Neuronal stem cell (in vitro differentiated cells): ENCODE results near the gene CCNG2.

ENCODE experiments used
- DNase-seq: peaks from one replicate; pipeline ENCODE4 v3.0.0-alpha.2; 2013; ENCODE audit warnings: low spot score
- H2AFZ ChIP-seq: one replicate; pipeline ENCODE4 v1.6.1; 2013; ENCODE audit warnings: mild to moderate bottlenecking, low read length, inconsistent platforms
- H2AK5ac ChIP-seq: 2 replicates; pipeline ENCODE4 v1.6.1; 2013; ENCODE audit warnings: low read depth, mild to moderate bottlenecking, inconsistent platforms, low read length, moderate library complexity, mixed read lengths
- H2BK120ac ChIP-seq: 2 replicates; pipeline ENCODE4 v1.6.1; 2013; ENCODE audit warnings: low read depth, mild to moderate bottlenecking, inconsistent platforms, low read length, moderate library complexity, mixed read lengths
- H2BK12ac ChIP-seq: one replicate; pipeline ENCODE4 v1.6.1; 2013; ENCODE audit warnings: low read length, inconsistent platforms
- H2BK15ac ChIP-seq: 2 replicates; pipeline ENCODE4 v1.6.1; 2013; ENCODE audit warnings: mild to moderate bottlenecking, low read length, inconsistent platforms, mixed read lengths
- H2BK5ac ChIP-seq: one replicate; pipeline ENCODE4 v1.6.1; 2013; ENCODE audit warnings: inconsistent platforms, mild to moderate bottlenecking, low read length, moderate library complexity
- H3K14ac ChIP-seq: one replicate; pipeline ENCODE4 v1.6.1; 2013; ENCODE audit warnings: low read length, inconsistent platforms
- H3K18ac ChIP-seq: 2 replicates; pipeline ENCODE4 v1.6.1; 2013; ENCODE audit warnings: low read length, inconsistent platforms
- H3K23ac ChIP-seq: 2 replicates; pipeline ENCODE4 v1.6.1; 2013; ENCODE audit warnings: low read depth, mild to moderate bottlenecking, mixed read lengths, low read length, inconsistent platforms; ENCODE audit not compliant: poor library complexity
- H3K27ac ChIP-seq: replicated peaks from 3 replicates; pipeline ENCODE4 v1.5.1; 2013; ENCODE audit warnings: low read length, inconsistent platforms
- H3K27me3 ChIP-seq, 3 experiments: 2 replicates each; pipeline ENCODE4 v1.6.1; 2013; ENCODE audit warnings: low read length in 3 of 3, mild to moderate bottlenecking in 2 of 3, inconsistent platforms in 1 of 3, low read depth in 1 of 3, mixed read lengths in 1 of 3, moderate library complexity in 1 of 3; ENCODE audit not compliant: control insufficient read depth in 3 of 3, insufficient read depth in 3 of 3
- H3K36me3 ChIP-seq, 2 donors: replicated peaks in 1 of 2; 2 replicates each; pipeline ENCODE4 v1.6.1; 2013; ENCODE audit warnings: low read length in 2 of 2; ENCODE audit not compliant: control insufficient read depth in 2 of 2, insufficient read depth in 2 of 2
- H3K4ac ChIP-seq: 2 replicates; pipeline ENCODE4 v1.6.1; 2013; ENCODE audit warnings: inconsistent platforms, mild to moderate bottlenecking, low read length, moderate library complexity
- H3K4me1 ChIP-seq, 2 donors: 1 replicate in 1 of 2; 2 replicates in 1 of 2; pipeline ENCODE4 v1.6.1; 2013; ENCODE audit warnings: low read length in 2 of 2, low read depth in 1 of 2; ENCODE audit not compliant: control insufficient read depth in 2 of 2, insufficient read depth in 1 of 2
- H3K4me2 ChIP-seq: one replicate; pipeline ENCODE4 v1.6.1; 2013; ENCODE audit warnings: mild to moderate bottlenecking, low read length, inconsistent platforms; ENCODE audit not compliant: insufficient read depth, poor library complexity, severe bottlenecking
- H3K4me3 ChIP-seq, 2 donors: 2 replicates each; pipeline ENCODE4 v1.5.1; 2013; ENCODE audit warnings: low read length in 2 of 2, mild to moderate bottlenecking in 2 of 2, inconsistent platforms in 1 of 2, moderate library complexity in 1 of 2
- H3K79me1 ChIP-seq: one replicate; pipeline ENCODE4 v1.6.1; 2013; ENCODE audit warnings: low read depth, mild to moderate bottlenecking, inconsistent platforms, low read length, moderate library complexity
- H3K9ac ChIP-seq: one replicate; pipeline ENCODE4 v1.6.1; 2013; ENCODE audit warnings: mild to moderate bottlenecking, low read depth, low read length, inconsistent platforms; ENCODE audit not compliant: poor library complexity
- H3K9me3 ChIP-seq, 2 donors: replicated peaks in 1 of 2; 2 replicates each; pipeline versions ENCODE3 to v1.6.1; 2013; ENCODE audit warnings: low read length in 2 of 2, mild to moderate bottlenecking in 2 of 2, inconsistent platforms in 1 of 2, low read depth in 1 of 2, mixed read lengths in 1 of 2, moderate library complexity in 1 of 2; ENCODE audit not compliant: control insufficient read depth in 2 of 2, insufficient read depth in 1 of 2
- H4K8ac ChIP-seq: one replicate; pipeline ENCODE4 v1.6.1; 2013; ENCODE audit warnings: low read depth, mild to moderate bottlenecking, inconsistent platforms, low read length, moderate library complexity
- H4K91ac ChIP-seq: one replicate; pipeline ENCODE4 v1.6.1; 2013; ENCODE audit warnings: low read length, low read depth, mild to moderate bottlenecking, inconsistent platforms; ENCODE audit not compliant: poor library complexity
- WGBS, 2 donors: extraction: QIAGEN DNeasy Blood & Tissue Kit; methylation state at CpG; one replicate each; pipeline ENCODE4 v1.1.7; 2013; ENCODE audit warnings: missing lambda C conversion rate in 2 of 2, mixed read lengths in 1 of 2; ENCODE audit not compliant: insufficient read length in 2 of 2, insufficient replicate concordance in 1 of 2; ENCODE audit errors: extremely low coverage in 2 of 2; 5-methylcytosine and 5-hydroxymethylcytosine counted together

Gene CCNG2

GRCh38 chr4:77147079-77147782 lies 9.8 kb upstream of the CCNG2 start:
- Histone ChIP-seq H3K36me3 (no peaks in the 10 kb centered on the region), H2BK15ac (no peak overlapping the region), H3K14ac (no peak overlapping the region), H2BK120ac (no peak overlapping the region), H3K4ac (no peak overlapping the region), H3K27me3 (no peaks in the 10 kb centered on the region), H4K91ac (no peak overlapping the region), H3K4me2 (no peak overlapping the region), H2BK12ac (no peak overlapping the region), H3K4me3 (no peak overlapping the region), H3K4me1 (peaks cover 0 to 3% of the 10 kb centered on the region in 2 donors), H3K18ac (no peak overlapping the region), H2AFZ (peak overlapping the region; percentile 61), H3K9me3 (no peaks in the 10 kb centered on the region), H3K79me1 (no peaks in the 10 kb centered on the region), H2AK5ac (no peak overlapping the region), H3K9ac (no peak overlapping the region), H3K23ac (no peak overlapping the region), H4K8ac (no peak overlapping the region), H3K27ac (no peak overlapping the region), H2BK5ac (no peak overlapping the region)
- WGBS, 2 donors: no CpG with 5 or more reads among the region's 5 CpGs
- no peak for DNase-seq

DNA sequence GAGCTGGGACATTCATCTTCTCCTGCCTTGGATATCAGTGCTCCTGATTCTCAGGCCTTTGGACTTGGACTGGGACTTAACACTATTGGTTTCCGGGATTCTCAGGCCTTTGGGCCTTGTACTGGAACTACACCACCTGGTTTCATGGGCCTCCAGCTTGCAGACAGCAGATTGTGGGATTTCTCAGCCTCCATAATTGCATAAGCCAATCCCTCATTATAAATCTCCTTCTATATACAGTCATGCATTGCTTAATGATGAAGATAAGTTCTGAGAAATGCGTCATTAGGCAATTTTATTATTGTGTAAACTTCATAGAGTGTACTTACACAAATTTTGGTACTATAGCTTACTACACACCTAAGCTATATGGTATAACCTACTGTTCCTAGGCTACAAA lies 8.9 kb upstream of the CCNG2 start:
- no peak overlapping the region for H3K18ac ChIP-seq
- DNase-seq: no peak
- peaks cover 0 to 3% of the 10 kb centered on the region in 2 donors for H3K4me1 ChIP-seq
- no peak overlapping the region for H3K23ac ChIP-seq
- no peak overlapping the region for H2BK5ac ChIP-seq
- no peak overlapping the region for H3K4me3 ChIP-seq
- H2AK5ac ChIP-seq: no peak overlapping the region
- H3K9ac ChIP-seq: no peak overlapping the region
- WGBS, 2 donors: no CpG with 5 or more reads among the region's 2 CpGs
- no peak overlapping the region for H3K4ac ChIP-seq
- H3K27me3 ChIP-seq: no peaks in the 10 kb centered on the region
- H3K9me3 ChIP-seq: no peaks in the 10 kb centered on the region
- no peak overlapping the region for H4K8ac ChIP-seq
- H2AFZ ChIP-seq: no peak overlapping the region
- H3K14ac ChIP-seq: no peak overlapping the region
- no peak overlapping the region for H2BK12ac ChIP-seq
- H2BK120ac ChIP-seq: no peak overlapping the region
- H3K36me3 ChIP-seq: no peaks in the 10 kb centered on the region
- no peak overlapping the region for H2BK15ac ChIP-seq
- no peak overlapping the region for H3K4me2 ChIP-seq
- H3K79me1 ChIP-seq: no peaks in the 10 kb centered on the region
- no peak overlapping the region for H4K91ac ChIP-seq
- H3K27ac ChIP-seq: no peak overlapping the region

- no peak for DNase-seq
These were observed 7.2 kb upstream of the CCNG2 start for GRCh38 chr4:77149789-77150188.

DNA sequence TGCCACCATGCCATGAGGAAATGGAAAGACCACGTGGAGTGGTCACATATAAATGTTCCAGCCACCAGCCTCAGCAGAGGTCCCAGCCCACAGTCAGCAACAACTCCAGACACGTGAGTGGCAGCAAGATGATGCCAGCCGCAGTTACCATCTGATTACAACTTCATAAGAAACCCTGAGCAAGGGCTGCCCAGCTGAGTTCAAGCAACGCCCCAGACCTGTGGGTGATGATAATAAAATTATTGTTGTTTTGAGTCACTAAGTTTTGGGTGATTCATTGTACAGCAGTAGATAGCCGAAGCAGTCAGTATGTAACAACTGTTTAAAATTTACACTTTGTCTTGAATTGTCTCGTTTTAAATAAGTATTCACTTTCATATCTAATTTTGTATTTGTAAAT lies 5.8 kb upstream of the CCNG2 start:
- Histone ChIP-seq H3K23ac (no peak overlapping the region), H3K4me3 (no peak overlapping the region), H3K18ac (no peak overlapping the region), H3K36me3 (no peaks in the 10 kb centered on the region), H3K27ac (no peak overlapping the region), H3K27me3 (no peaks in the 10 kb centered on the region), H4K91ac (no peak overlapping the region), H2BK12ac (no peak overlapping the region), H3K79me1 (no peaks in the 10 kb centered on the region), H2AK5ac (no peak overlapping the region), H3K4me1 (peaks cover 14 to 21% of the 10 kb centered on the region in 2 donors), H3K4ac (no peak overlapping the region), H3K4me2 (no peak overlapping the region), H2BK5ac (no peak overlapping the region), H3K14ac (no peak overlapping the region), H2BK120ac (no peak overlapping the region), H3K9ac (no peak overlapping the region), H2AFZ (no peak overlapping the region), H3K9me3 (no peaks in the 10 kb centered on the region), H2BK15ac (peak overlapping the region; percentile 28), H4K8ac (no peak overlapping the region)
- WGBS, 2 donors: no CpG with 5 or more reads among the region's 6 CpGs
- no peak for DNase-seq

More at GRCh38 chr4:77149789-77150188, 7.2 kb upstream of the CCNG2 start:
- Histone ChIP-seq H2BK15ac (no peak overlapping the region), H2BK12ac (no peak overlapping the region), H2BK5ac (no peak overlapping the region), H3K9ac (no peak overlapping the region), H3K4me1 (peaks cover 10 to 12% of the 10 kb centered on the region in 2 donors), H3K4ac (no peak overlapping the region), H3K27ac (no peak overlapping the region), H3K9me3 (no peaks in the 10 kb centered on the region), H3K27me3 (no peaks in the 10 kb centered on the region), H3K14ac (no peak overlapping the region), H3K4me3 (no peak overlapping the region), H2BK120ac (no peak overlapping the region), H4K91ac (no peak overlapping the region), H2AK5ac (no peak overlapping the region), H3K23ac (no peak overlapping the region), H4K8ac (no peak overlapping the region), H3K18ac (no peak overlapping the region), H3K79me1 (no peaks in the 10 kb centered on the region), H3K36me3 (no peaks in the 10 kb centered on the region), H3K4me2 (no peak overlapping the region), H2AFZ (no peak overlapping the region)
- WGBS, 2 donors: no CpG with 5 or more reads among the region's 1 CpG
